Thoracic aorta (tissue), 2 donors: ENCODE data around the gene SLC17A9. TPM values are rescaled to one million over a fixed set of nuclear protein-coding genes. Genes with fewer than 3 reads are reported as not detected.

Source experiments
- ATAC-seq: fragments of 150-250 bp; one replicate; pipeline ENCODE4 v1.8.0; 2017; ENCODE audit warnings: low read depth; ENCODE audit not compliant: insufficient number of reproducible peaks, low FRiP score
- DNase-seq: peaks from one replicate; pipeline ENCODE4 v3.0.0-alpha.2; 2020; ENCODE audit warnings: low spot score
- H3K27ac ChIP-seq, 2 donors: fragments of 200-600 bp; sonication (generic); 1 replicate in 1 of 2; 2 replicates in 1 of 2; pipeline ENCODE4 v1.5.1; 2016; ENCODE audit warnings: mild to moderate bottlenecking in 2 of 2, moderate library complexity in 2 of 2
- H3K27me3 ChIP-seq: fragments of 200-600 bp; sonication (generic); replicated peaks from 2 replicates; pipeline ENCODE4 v1.6.0; 2016; ENCODE audit warnings: mild to moderate bottlenecking; ENCODE audit not compliant: insufficient read depth
- H3K36me3 ChIP-seq: fragments of 200-600 bp; sonication (generic); one replicate; pipeline ENCODE4 v1.5.1; 2016
- H3K4me1 ChIP-seq, 2 donors: fragments of 200-600 bp; sonication (generic); 1 replicate in 1 of 2; 2 replicates in 1 of 2; pipeline versions ENCODE4 v1.5.1 to v1.6.0; 2016; ENCODE audit warnings: low read depth in 2 of 2, mild to moderate bottlenecking in 1 of 2; ENCODE audit not compliant: control insufficient read depth in 1 of 2
- H3K4me3 ChIP-seq: fragments of 200-600 bp; sonication (generic); 2 replicates; pipeline ENCODE4 v1.5.1; 2016; ENCODE audit warnings: mild to moderate bottlenecking
- H3K9me3 ChIP-seq: fragments of 200-600 bp; sonication (generic); 2 replicates; pipeline ENCODE4 v1.5.1; 2016
- CTCF ChIP-seq: fragments of 200-600 bp; sonication (generic); IDR thresholded peaks from one replicate; pipeline ENCODE4 v1.5.1; 2019; ENCODE audit warnings: antibody characterized with exemption
- total RNA-seq, 2 donors: library from RNA; depleted of rRNA; stranded (reverse); fragments of >200 nt; gene quantifications; one replicate each; pipeline versions ENCODE4 v1.1.0 to v1.2.3, GENCODE V29; 2016

The SLC17A9 gene
- total RNA-seq, 2 donors from 2014 or later = 17.9 to 18.8 TPM

GRCh38 chr20:62956387-62957135, 4.1 kb downstream of the SLC17A9 start:
- Histone ChIP-seq H3K27ac (no peak overlapping the region), H3K4me1 (peaks cover 20 to 27% of the 10 kb centered on the region in 2 donors), H3K4me3 (no peak overlapping the region), H3K27me3 (no peaks in the 10 kb centered on the region), H3K9me3 (no peaks in the 10 kb centered on the region), H3K36me3 (no peaks in the 10 kb centered on the region)
- DNase-seq (no peak), ATAC-seq (no peak)
- no peak for TF ChIP-seq CTCF

DNA sequence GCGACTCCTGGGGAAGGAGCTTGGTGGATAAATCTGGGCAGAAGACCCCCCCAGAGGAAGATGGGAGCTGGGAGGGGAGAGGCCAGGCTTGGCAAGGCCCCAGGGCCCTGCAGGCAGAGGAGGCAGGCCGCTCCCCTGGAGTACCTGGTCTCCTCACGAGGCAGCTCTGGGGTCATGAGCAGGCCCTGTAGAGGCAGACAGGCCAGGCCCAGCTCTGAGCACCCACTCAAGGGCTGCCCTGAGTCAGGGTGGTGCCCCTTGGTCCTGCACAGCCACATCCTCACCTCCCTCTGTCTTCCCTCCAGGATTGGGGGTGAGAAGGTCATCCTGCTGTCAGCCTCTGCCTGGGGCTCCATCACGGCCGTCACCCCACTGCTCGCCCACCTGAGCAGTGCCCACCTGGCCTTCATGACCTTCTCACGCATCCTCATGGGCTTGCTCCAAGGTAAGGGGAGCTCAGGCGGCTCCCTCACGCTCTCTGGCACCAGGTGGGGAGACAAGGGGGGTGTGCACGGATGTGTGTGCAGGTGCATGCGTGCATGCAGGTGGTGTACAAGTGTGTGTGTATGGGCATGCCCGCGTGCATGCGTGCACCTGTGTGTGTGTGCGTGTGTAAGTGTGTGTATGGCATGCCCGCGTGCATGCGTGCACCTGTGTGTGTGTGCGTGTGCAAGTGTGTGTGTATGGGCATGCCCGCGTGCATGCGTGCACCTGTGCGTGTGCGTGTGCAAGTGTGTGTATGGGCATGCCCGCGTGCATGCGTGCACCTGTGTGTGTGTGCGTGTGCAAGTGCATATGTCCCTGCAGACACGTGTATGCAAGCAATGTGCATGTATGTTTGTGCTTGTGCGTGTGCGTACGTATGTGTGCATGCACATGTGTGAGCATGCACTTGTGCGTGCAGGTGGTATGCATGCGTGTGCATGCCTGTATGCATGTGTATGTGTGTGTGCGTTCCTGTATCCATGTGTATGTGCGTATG, 4.9 kb downstream of the SLC17A9 start:
- ATAC-seq (no peak), DNase-seq (no peak)
- TF ChIP-seq CTCF = no peak
- no peaks in the 10 kb centered on the region for H3K9me3 ChIP-seq
- no peaks in the 10 kb centered on the region for H3K36me3 ChIP-seq
- H3K27ac ChIP-seq = no peak overlapping the region
- H3K4me3 ChIP-seq = no peak overlapping the region
- peaks cover 16 to 22% of the 10 kb centered on the region in 2 donors for H3K4me1 ChIP-seq
- H3K27me3 ChIP-seq = no peaks in the 10 kb centered on the region

DNA sequence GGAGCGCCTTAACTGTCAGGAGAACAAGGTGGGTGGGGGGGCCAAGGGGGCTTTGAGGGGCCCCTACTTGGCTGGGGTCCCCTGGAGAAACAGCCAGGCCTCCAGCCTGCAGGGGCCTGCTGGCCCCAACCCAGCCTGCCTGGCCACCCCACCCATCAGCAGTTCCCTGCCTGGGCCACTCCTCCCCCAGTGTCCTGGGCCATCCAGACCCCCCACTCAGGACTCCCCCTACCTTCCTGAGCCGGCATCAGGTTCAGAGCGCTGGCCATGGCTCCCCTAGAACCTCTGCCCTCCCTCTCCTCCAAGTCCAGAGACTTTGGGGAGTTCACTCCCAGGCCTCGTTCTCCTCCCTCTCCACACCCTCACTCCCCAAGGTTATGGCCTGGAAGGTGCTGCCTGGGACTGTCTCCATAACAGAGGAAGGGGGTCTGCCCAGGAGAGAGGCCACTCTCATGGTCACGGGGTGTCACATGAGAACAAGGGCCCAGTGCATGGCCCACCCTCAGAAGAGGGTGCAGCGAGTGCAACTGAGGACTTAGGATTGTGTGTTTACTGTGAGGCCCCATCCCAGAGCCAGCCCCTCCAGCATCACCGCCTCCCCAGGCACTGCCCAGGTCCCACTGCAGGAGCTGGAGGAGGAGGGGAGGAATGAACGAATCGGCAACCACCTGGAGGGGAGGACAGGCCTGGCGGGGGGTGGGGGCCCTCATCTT, 6.0 kb downstream of the SLC17A9 start:
- H3K4me1 ChIP-seq = peaks cover 9 to 13% of the 10 kb centered on the region in 2 donors
- ATAC-seq (no peak), DNase-seq (no peak)
- no peaks in the 10 kb centered on the region for H3K9me3 ChIP-seq
- no peaks in the 10 kb centered on the region for H3K36me3 ChIP-seq
- no peak overlapping the region for H3K27ac ChIP-seq
- TF ChIP-seq CTCF = no peak
- no peak overlapping the region for H3K4me3 ChIP-seq
- H3K27me3 ChIP-seq = no peaks in the 10 kb centered on the region

- Histone ChIP-seq H3K4me1 (peaks cover 5 to 6% of the 10 kb centered on the region in 2 donors), H3K27me3 (no peaks in the 10 kb centered on the region), H3K36me3 (no peaks in the 10 kb centered on the region), H3K9me3 (no peaks in the 10 kb centered on the region), H3K4me3 (no peak overlapping the region), H3K27ac (no peak overlapping the region)
- ATAC-seq (no peak), DNase-seq (no peak)
- no peak for TF ChIP-seq CTCF
Observed at GRCh38 chr20:62959101-62959971, 6.8 kb downstream of the SLC17A9 start.
